GM19239 (cell line): ENCODE data around the gene VIPR2.

Experiments used
- DNase-seq: peaks from one replicate; pipeline ENCODE4 v3.0.0; 2011; ENCODE audit warnings: low spot score; ENCODE audit not compliant: insufficient read length
- FAIRE-seq: peaks from 2 replicates; lab custom pipeline; 2011; peaks lifted over from hg19 to GRCh38; lab: Jason Lieb, UNC

Gene VIPR2

GRCh38 chr7:159071260-159071659 lies 73.4 kb downstream of the VIPR2 start:
- DNase-seq (no peak), FAIRE-seq (no peak)

GRCh38 chr7:159070431-159071148 lies 74.1 kb downstream of the VIPR2 start:
- FAIRE-seq, result no peak

GRCh38 chr7:159068893-159069448 lies 75.7 kb downstream of the VIPR2 start:
- FAIRE-seq, result no peak
- no peak for DNase-seq

More at GRCh38 chr7:159070431-159071148, 74.1 kb downstream of the VIPR2 start:
- no peak for DNase-seq

GRCh38 chr7:159068488-159068811 lies 76.2 kb downstream of the VIPR2 start:
- DNase-seq (no peak), FAIRE-seq (no peak)

DNA sequence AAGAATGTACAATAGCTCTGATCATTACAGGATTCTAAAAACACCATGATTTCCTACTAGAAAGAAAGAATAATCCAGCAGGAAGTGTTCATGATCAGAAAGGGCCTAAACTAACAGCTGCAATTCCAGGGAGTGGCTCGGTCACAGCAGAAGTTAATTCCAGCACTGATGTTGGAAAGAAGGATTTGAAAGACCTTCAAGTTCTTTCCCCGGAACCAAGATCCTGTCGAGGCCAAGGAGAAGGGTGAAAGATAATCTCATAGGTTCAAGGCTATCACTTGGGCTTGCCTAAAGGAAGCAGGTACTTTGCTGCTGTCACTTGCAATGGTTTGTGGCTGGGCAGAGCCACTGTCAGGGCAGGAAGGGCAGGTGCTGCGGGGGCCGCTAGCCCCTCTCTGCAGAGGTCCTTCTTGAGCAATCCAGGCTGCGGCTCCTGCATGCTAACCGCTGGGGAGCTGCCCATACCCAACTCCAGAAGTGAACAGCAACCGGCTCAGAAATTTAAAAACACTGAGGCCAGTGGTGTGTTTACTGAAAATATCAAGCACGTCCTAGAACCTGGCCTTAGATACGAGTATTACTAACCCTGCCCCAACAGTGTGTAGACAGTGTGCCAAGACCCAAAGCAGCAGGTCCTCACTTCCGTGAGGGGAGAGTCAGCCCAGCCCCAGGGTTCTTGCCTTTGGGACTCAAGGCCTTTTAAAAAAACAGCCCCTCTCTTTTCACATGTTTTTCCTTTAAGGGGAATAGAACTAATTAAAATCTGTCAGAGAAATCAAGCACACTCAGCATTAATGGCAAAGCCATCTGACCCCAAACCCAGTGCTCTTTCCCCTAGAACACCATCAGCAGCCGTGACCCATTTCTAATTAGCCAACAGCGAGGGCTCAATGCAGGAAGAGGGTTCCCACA lies 76.8 kb downstream of the VIPR2 start:
- FAIRE-seq, result no peak
- DNase-seq, result no peak

GRCh38 chr7:159066816-159067575 lies 77.7 kb downstream of the VIPR2 start:
- DNase-seq (no peak), FAIRE-seq (no peak)

- FAIRE-seq (no peak), DNase-seq (no peak)
These were observed 78.7 kb downstream of the VIPR2 start for GRCh38 chr7:159065852-159066480.

- DNase-seq (no peak), FAIRE-seq (no peak)
These were observed 79.7 kb downstream of the VIPR2 start for GRCh38 chr7:159064816-159065510.

- DNase-seq (no peak), FAIRE-seq (no peak)
These were observed 80.4 kb downstream of the VIPR2 start for GRCh38 chr7:159064121-159064815.

GRCh38 chr7:159063046-159063840 lies 81.4 kb downstream of the VIPR2 start:
- no peak for DNase-seq
- FAIRE-seq, result no peak

DNA sequence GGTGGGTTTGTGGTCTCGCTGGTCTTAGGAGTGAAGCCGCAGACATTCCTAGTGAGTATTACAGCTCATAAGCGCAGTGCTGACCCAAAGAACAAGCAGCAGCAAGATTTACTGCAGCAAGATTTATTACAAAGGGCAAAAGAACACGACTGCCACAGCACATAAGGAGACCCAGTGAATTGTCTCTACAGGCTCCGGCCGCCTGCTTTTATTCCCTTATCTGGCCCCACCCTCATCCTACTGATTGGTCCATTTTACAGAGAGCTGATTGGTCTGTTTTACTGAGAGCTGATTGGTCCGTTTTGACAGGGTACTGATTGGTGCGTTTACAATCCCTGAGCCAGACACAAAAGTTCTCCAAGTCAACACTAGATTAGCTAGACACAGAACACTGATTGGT lies 82.1 kb downstream of the VIPR2 start:
- no peak for FAIRE-seq

DNA sequence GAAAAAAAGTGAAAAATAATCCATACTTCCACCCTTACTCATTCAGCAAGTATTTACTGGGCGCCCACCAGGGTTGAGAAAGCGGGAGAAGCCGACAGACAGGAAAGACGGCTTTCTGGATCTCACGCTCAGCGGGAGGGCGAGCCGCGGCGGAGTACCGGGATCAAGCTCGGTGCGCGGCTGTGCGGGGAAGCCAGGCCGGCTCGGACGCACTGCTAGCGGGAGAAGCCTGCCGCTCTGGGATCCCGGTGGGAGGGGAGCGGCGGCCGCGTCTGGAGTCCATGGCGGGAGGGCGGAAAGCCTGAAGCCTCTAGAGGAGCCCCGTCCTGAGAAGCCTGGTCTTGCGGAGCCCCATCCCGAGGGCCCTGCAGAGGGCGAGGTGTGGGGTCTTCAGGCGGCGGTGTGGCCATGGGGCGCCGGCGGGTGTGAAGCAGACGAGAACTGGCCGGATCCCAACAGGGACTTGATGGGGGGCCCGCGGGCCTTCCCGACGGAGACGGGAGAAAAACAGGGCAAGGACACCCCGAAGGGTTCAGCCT lies 82.9 kb downstream of the VIPR2 start:
- no peak for FAIRE-seq
- no peak for DNase-seq

More for the DNA sequence above, 82.1 kb downstream of the VIPR2 start:
- no peak for DNase-seq

DNA sequence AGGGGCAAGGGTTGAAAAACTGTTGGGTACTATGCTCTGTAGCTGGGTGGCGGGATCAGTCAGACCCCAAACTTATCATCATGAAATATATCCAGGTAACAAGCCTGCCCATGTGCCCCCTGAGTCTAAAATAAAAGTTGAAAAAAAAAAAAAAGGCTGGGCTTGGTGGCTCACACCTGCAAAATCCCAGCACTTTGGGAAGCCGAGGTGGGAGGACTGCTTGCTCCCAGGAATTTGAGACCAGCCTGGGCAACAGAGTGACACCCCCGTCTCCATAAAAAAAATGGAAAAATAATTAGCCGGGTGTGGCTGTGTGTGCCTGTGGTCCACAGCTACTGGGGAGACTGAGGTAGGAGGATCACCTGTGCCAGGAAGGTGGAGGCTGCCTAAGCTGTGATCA lies 83.5 kb downstream of the VIPR2 start:
- FAIRE-seq, result no peak
- no peak for DNase-seq

- DNase-seq (no peak), FAIRE-seq (no peak)
These were observed 84.2 kb downstream of the VIPR2 start for GRCh38 chr7:159060440-159060839.

GRCh38 chr7:159059629-159060028 lies 85.0 kb downstream of the VIPR2 start:
- DNase-seq (no peak), FAIRE-seq (no peak)

- DNase-seq (no peak), FAIRE-seq (no peak)
These were observed 87.0 kb downstream of the VIPR2 start for GRCh38 chr7:159057647-159058046.

GRCh38 chr7:159056737-159057136 lies 87.9 kb downstream of the VIPR2 start:
- no peak for DNase-seq
- FAIRE-seq, result no peak

DNA sequence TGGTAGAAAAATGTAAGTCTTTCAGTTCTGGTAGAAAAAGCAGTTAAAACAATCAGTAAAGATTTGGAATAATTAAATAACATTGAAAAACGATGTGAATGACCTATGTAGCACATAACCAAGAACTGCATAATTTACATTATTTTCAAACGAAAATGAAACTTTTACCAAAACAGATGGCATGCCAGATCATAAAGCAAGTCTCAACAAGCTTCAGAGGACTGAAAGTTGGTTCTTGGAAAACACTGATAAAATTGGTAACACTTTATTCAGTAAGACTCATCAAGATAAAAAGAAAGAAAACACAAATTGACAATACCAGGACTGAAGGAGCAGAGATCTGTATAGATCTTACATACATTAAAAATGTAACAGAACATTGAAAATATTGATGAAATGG lies 92.8 kb downstream of the VIPR2 start:
- peak; percentile 51 for FAIRE-seq
- DNase-seq, result no peak
